GM19193 (cell line): ENCODE measurements around the gene VSTM2B.

Experiments
- POLR2A ChIP-seq: IDR thresholded peaks from 4 replicates; pipeline ENCODE4 v1.6.1; 2011; ENCODE audit not compliant: insufficient read depth, insufficient read length; ENCODE audit errors: extremely low read depth

The VSTM2B gene

DNA sequence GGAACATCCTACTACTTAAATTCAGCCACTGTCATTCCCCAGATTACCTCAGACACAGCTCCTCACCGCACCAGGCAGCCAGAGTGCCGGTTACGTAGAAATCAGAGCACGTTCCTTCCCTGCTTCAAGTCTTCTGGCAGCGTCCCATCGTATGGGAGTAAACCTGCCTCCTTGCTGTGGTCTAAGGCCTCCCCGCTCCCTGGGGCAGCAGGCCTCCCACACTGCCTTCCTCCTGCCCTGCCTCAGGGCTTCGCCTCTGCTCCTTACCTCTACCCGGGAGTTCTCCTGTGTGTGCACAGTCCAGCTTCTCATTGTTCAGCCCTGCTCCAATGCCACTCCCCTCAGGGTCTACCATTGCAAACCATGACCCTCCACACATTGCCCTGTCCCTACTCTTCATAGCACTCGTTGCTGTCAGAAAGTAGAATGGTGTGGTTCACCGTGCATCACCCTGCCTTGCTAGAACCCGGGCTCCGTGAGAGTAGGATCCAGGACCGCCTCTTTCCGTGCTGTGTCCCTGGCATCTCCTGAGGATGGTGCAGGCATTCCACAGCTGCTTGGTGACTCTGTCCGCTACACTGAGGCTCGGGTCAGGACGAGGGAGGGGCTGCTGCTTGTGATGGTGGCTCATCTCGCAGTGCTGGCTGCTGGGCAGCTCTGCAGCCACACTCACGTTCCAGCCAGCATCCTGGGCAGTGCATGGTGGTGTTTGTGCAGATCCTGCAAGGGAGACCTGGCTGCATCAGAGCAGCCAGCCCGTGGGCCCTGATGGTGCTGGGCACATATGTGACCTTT is 87.2 kb downstream of the VSTM2B start:
- TF ChIP-seq POLR2A: no peak

DNA sequence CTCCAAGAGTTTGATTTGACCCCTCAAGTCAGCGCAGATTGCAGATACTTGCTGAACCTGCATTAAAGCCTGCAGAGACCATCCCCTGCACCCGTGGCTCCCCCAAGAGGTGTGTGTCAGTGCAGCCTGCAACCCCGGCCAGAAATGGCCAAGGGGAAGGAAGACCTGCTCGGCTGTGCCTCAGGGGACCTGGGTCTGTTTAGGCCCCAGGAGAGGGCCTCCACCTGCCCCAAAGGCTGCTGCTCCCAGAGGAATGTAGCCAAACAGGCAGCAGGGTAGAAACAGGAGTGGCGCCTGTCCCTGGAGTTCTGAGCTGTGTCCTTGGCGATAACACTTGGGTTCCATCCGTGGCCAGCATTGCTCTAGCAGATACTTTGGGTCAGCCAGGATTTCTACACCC is 88.3 kb downstream of the VSTM2B start:
- TF ChIP-seq POLR2A: no peak
